K562 (cell line): ENCODE results near the gene IFT22. TPM values are rescaled to one million over a fixed set of nuclear protein-coding genes. Genes with fewer than 3 reads are reported as not detected.

ENCODE experiments used
- E2F6 ChIP-seq, 2 experiments: IDR thresholded peaks; 2 replicates each; pipeline ENCODE4 v1.6.1; 2011; ENCODE audit warnings: borderline replicate concordance in 1 of 2, control low read depth in 1 of 2, low read depth in 1 of 2, low read length in 1 of 2, mild to moderate bottlenecking in 1 of 2, mixed read lengths in 1 of 2, moderate library complexity in 1 of 2; ENCODE audit not compliant: insufficient read depth in 1 of 2, insufficient read length in 1 of 2, poor library complexity in 1 of 2, severe bottlenecking in 1 of 2; ENCODE audit errors: extremely low read depth in 1 of 2
- EP400 ChIP-seq: fragments of 450-650 bp; IDR thresholded peaks from 2 replicates; pipeline ENCODE4 v1.6.1; 2017; ENCODE audit warnings: antibody characterized with exemption, mild to moderate bottlenecking, moderate library complexity
- ESRRA ChIP-seq: fragments of 450-650 bp; IDR thresholded peaks from 2 replicates; pipeline ENCODE4 v1.6.1; 2014; ENCODE audit warnings: low read depth, mild to moderate bottlenecking, moderate library complexity, borderline replicate concordance
- EWSR1 ChIP-seq: fragments of 450-650 bp; IDR thresholded peaks from 2 replicates; pipeline ENCODE4 v1.6.1; 2018; ENCODE audit warnings: borderline replicate concordance, mild to moderate bottlenecking, low read depth, moderate library complexity; ENCODE audit not compliant: partially characterized antibody
- FIP1L1 ChIP-seq: fragments of 200-400 bp; formaldehyde crosslinking; IDR thresholded peaks from 2 replicates; pipeline ENCODE4 v1.6.1; 2018; ENCODE audit warnings: mild to moderate bottlenecking, low read depth, low read length; ENCODE audit not compliant: poor library complexity, severe bottlenecking
- FOXA1 ChIP-seq: fragments of 450-650 bp; IDR thresholded peaks from 2 replicates; pipeline ENCODE4 v1.6.1; 2016; ENCODE audit warnings: mild to moderate bottlenecking, borderline replicate concordance
- MGA ChIP-seq: fragments of 450-650 bp; IDR thresholded peaks from 2 replicates; pipeline ENCODE4 v1.6.1; 2016; ENCODE audit warnings: mild to moderate bottlenecking, moderate library complexity
- POLR2G ChIP-seq: fragments of 200-400 bp; formaldehyde crosslinking; IDR thresholded peaks from 2 replicates; pipeline ENCODE4 v1.6.1; 2017; ENCODE audit warnings: low read depth, mild to moderate bottlenecking, antibody characterized with exemption, low read length, moderate library complexity
- RBFOX2 ChIP-seq: fragments of 200-400 bp; formaldehyde crosslinking; IDR thresholded peaks from 2 replicates; pipeline ENCODE4 v1.6.1; 2017; ENCODE audit warnings: low read depth, mild to moderate bottlenecking, low read length, moderate library complexity
- ZC3H11A ChIP-seq: IDR thresholded peaks from 2 replicates; pipeline ENCODE4 v1.6.1; 2012; ENCODE audit warnings: low read depth, low read length, improper control_type of control experiment
- ZNF436 ChIP-seq: fragments of 250-450, 450-650 bp; sonication (Bioruptor Pico); formaldehyde crosslinking; IDR thresholded peaks from 2 replicates; pipeline ENCODE4 v1.7.0; 2020; ENCODE audit warnings: mild to moderate bottlenecking
- ZNF655 ChIP-seq: fragments of 250-450 bp; sonication (Bioruptor Pico); IDR thresholded peaks from 2 replicates; pipeline ENCODE4 v1.5.0; 2021
- polyA plus RNA-seq, 8 experiments: library from polyadenylated mRNA; depleted of rRNA in 4 of 8; stranded (reverse) in 5 of 8; unstranded in 3 of 8; fragments of >200 nt; fragmentation: Nextera tagmentation in 2 of 8; fragmentation: Illumina TruSeq in 1 of 8; extraction: Ambion mirVana in 2 of 8; extraction: Trizol in 1 of 8; gene quantifications; 2 replicates each; pipeline versions ENCODE4 v1.2.1 to v1.2.3, GENCODE V29; 2011 to 2014; ENCODE audit warnings: inconsistent platforms in 1 of 8, missing spikeins in 1 of 8
- total RNA-seq, 7 experiments: library from RNA; depleted of rRNA in 6 of 7; stranded (reverse); fragments of >200 nt in 6 of 7; fragmentation: Illumina TruSeq in 2 of 7; extraction: Trizol in 2 of 7; gene quantifications; 2 replicates each; pipeline versions ENCODE4 v1.2.1 to v1.2.3, GENCODE V29; 2011 to 2021; ENCODE audit warnings: low replicate concordance in 1 of 7

The IFT22 gene
- total and polyA plus RNA-seq, 9 of the 15 experiments (the other 6 are each of a cell fraction or from before 2014, with no cell fraction given) = 6.3 to 18.2 (median 7.7) TPM

GRCh38 chr7:101308245-101309085 lies 13.1 kb downstream of the IFT22 start (continued):
- TF ChIP-seq MGA = peak; percentile 93
- no peak for TF ChIP-seq ZNF436
- TF ChIP-seq EWSR1 = no peak
- peak; percentile 72 for TF ChIP-seq FIP1L1
- TF ChIP-seq ZC3H11A = no peak
- TF ChIP-seq RBFOX2 = peak; percentile 78
- TF ChIP-seq FOXA1 = no peak
- peak; percentile 62 to 77 for TF ChIP-seq E2F6 (IDR thresholded peaks at IDR 0.05; ENCODE audit: borderline replicate concordance in 1 of 2, extremely low read depth in 1 of 2, insufficient read depth in 1 of 2, insufficient read length in 1 of 2, low read depth in 1 of 2, low read length in 1 of 2, poor library complexity in 1 of 2, severe bottlenecking in 1 of 2)
- no peak for TF ChIP-seq ESRRA
- TF ChIP-seq POLR2G = peak; percentile 79
- peak; percentile 42; the same call in 1 of the 2 replicates for TF ChIP-seq EP400
- no peak for TF ChIP-seq ZNF655 (CRISPR knock-in tag)
